Limb (tissue), 2 donors: ENCODE measurements around the gene STIM2.
"Not testable (repeated sequence)": the region's sequence is repeated elsewhere in the genome, so short reads cannot be mapped to it uniquely, and the experiment has no call there.

Source experiments
- DNase-seq, 2 donors: peaks; one replicate each; pipeline ENCODE4 v3.0.0-alpha.2; 2016; ENCODE audit errors: extremely low spot score in 2 of 2

Gene STIM2

DNA sequence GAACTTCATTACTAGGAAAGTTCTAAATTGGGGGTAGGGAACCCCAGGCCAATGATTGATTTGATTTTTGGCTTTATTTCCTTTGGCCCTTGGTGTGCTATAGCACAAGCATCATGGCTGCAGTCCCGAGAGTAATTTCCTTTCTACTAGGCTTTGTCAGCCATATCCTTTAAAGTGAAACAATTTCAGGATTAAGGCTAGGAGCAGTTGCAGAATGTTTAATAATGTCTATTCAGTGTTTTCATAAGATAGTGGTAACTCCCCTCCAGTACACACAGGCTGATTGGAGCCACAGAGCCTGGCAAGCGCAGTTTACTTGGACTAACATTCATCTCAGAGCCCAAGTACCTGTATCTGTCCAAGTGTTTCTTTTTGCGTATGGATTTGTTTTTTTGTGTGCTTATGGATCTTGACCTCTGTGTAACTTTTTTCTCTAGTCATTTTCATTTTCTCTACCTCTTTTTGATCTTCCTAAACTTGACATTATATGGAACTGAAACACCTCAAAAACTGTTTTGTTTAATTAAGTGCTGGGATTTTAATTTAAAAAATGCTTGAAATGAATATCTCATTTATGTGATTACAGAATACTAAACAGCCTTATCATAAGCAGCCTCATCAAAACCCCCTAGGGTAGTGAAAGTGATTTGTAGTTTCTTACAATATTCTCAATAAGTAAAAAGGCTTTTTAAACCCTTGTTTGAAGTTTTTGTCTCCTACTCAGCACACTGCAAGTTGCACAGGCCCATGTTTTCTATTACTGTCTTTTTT, 7.5 kb downstream of the STIM2 start:
- no peak for DNase-seq

DNA sequence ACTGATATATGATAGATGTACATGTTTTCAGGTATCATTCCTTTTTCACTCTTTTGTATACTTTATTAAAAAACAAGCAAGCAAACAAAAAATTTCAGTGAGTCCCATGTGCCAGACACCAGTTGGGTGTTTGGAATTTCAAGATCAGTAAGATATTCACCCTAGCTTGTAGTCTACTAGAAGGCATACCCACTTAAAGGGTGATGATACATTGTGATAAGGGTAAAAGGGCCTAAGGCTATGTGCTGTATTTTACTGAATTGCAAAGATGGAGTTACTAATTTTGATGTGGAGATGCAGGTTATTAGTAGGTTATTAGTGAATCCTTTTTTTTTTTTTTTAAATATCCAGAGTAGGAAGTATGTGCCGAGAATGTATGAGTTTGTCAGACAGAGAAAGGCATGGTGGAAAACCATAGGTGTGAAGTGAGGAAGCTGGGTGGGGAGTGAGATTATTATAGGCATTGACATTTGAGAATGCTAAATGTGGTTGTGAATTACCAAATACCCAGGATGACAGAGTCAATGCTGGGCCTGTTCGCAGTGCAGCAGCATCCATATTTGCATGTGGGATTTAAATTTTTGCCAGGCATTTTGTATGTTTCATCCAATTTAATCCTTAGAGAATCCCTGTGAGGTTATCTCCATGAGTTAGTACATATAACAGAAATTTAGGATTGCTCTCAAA, 10.1 kb downstream of the STIM2 start:
- no peak for DNase-seq

DNA sequence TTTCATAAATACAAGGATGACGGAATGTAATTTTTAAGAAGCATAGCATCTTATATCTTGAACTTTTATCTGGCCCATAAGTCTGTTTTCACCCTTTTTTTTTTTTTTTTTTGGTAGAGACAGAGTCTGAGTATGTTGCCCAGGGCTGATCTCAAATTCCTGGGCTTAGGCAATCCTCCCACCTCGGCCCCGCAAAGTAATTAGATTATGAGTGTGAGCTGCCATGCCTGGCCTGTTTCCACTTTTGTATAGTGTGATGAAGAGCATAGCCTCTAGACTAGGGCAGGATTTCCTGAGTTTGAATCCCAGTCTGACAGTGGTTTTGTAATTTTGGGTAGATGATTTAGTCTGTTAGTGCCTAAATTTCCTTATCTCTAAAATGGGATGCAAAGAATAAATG, 11.0 kb downstream of the STIM2 start:
- no peak for DNase-seq

DNA sequence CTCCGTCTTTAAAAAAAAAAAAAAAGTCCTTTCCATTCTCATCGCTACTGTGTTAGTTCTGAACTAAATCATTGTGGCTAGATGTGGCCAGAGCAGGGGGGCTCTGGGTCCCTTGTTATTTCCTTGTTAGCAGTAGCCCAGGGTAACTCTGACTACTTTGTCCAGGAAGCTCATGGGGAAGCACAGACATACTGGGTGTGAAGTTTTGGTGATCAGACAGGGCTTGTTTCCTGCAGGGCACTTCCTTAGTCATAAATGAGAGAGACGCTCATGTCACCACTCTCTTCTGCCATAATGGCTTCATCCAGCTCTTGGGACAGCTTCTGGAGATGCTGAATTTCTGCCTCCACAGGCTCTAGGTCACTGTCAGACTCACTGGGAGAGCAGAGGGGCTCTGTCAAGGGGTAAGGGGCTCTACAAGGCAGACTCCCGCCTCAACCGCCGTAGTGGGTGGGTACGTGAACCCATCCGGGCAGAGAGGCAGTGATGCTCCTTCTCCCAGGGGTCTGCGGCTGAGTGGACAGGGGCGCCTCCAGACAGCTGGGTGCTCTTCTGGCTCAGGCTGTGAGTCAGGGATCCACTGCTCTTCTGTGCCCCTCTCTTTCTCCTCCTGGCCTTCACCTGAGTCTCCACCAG, 12.9 kb downstream of the STIM2 start:
- no peak for DNase-seq

DNA sequence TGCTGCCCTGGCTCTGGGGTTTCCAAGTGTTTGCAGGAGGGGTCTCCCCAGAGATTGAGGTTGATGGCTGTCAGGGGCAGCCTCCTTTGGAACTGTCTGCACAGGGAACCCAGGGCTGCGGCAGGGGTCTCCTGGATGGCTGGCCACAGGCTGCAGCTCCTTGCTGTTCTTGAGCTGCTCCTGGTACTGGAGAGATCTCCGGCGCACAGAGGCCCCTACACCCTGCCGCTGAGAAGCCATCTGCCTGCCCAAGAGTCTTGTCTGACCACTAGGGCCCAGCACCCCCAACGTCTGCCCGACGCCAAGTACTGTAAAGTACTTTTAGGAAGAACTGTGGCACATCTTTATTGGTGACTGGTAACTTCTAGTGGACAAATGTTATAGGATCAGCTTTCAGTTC, 13.5 kb downstream of the STIM2 start:
- DNase-seq, result no peak

DNA sequence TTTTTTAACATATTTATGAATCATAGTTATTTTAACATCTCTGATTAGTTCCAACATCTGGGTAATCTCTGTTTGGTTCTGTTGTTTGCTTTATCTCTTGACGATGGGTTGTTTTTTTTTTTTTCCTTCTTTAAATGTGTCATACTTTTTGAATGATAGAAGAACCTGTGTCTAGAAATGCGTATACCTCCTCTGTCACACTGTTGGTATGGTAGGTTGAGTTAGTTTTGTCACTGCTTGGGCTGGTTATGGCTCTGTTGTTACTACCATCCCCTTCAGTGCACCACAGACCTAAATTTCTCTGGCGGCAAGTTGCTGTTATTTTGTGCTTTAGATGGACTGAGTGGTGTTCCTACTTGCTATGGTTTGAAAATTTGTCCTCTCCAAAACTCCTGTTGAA, 16.8 kb downstream of the STIM2 start:
- DNase-seq, result no peak

DNA sequence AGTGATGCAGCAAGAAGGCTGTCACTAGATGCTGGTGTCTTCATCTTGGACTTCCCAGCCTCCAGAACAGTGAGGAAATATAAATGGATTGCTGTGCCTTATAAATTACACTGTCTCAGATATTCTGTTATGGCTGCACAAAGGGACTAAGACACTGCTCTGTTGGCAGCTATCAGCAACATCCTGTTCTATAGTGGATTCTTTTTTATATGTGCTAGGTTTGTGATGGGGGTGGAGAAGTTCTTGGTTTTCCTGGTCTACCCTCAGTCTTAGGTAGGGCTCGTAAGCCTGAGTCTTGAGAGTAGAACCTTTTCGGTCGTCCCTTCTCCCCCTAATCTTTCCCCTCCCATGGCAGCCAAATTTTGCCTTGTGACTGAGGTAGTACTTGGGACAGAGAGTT, 17.3 kb downstream of the STIM2 start:
- DNase-seq, result no peak

DNA sequence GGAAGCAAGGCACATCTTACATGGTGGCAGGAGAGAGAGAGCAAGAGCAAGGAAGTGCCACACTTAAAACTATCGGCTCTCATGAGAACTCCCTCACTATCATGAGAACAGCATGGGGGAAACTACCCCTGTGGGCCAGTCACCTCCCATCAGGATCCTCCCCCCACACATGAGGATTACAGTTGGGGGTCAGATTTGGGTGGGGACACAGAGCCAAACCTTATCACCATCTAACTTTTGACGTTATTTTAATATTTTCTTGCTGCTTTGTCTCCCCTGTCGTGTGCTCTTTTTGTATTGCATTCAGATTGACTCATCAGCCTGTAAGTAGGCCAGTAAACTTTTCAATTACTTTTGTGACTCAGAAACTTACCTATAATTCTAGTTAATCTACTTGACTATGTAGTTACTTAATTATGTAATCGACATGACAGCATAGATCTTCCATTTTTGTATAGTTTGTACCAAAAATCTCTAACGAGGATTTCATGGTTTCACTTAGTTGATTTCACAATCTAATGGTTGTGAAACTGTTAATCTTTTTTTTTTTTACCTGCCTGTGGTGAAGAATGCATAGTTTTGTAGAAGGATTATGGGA, 18.3 kb downstream of the STIM2 start:
- DNase-seq, result no peak

DNA sequence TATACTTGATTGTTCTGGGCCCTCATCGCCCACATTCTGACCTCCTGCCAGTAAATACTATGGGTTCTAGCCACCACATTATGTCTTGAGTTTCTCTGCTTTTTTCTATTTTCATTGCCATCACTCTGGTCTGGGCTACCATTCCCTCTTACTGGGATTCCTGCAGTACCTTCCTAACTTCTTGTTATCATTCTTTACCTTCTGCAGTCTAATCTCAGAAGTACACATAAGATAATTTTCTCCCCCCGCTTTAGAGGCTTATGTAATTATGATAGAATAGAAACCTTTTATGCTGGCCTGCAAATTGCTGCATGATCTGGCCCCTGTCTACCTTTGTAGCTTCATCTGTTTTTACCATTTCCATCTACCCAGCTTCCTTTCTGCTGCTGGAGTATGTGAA, 19.2 kb downstream of the STIM2 start:
- no peak for DNase-seq

DNA sequence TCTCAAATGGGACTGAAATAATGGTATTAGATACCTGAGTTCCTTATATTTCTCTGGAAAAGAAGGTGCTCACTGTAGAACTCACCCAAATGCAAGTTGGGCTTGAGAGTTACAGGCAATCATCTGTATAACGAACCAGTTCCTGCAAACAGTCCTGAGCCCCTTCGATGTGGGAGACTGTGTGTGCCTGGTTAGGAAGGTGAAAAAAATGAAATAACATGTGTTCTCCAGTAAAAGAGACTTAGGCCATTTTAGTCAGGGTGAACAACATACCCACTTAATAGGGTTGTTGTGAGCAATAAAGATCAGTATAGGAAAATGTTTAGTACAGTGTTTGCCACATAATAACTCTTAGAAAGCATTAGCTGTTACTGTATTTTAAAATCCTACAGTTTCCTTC, 23.4 kb downstream of the STIM2 start:
- DNase-seq, result no peak

DNA sequence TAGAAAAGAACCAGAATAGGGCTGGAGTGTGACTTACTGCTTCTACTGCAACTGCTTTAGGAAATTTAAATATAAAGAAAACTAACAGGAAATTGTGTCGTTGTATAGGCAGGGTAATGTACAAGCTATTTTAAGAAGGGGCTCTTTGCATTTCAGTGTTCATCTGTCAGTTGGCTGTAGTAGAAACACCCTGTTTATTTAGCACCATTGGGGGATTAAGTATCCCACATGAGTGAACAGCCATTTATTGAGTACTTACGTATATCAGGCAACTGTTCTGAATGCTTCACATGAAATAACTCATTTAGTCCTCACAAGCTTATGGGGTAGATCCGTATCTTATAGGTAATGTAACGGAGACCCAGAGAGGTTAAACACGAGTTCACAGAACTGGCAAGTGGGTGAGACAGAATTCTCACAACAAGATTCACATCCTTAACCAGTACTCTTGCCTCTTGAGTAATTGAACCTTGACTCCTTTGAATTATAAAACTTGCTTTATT, 23.9 kb downstream of the STIM2 start:
- DNase-seq, result no peak

DNA sequence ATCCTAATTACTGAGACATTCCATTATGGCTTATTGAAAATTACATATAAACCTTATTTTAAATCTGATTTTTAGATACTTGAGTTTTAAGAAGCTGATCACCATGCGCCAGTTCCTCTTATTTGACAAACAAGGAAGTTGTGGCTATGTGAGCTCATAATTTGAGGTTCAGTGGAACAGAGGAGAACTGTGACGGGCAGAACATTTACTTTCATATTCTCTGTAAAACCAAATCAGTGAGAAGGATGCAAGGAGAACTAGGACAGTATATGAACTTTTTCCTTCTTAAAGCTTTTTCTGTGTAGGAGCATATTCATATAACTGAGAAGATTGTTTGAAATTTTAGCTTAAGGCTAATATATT, 25.3 kb downstream of the STIM2 start:
- no peak for DNase-seq

DNA sequence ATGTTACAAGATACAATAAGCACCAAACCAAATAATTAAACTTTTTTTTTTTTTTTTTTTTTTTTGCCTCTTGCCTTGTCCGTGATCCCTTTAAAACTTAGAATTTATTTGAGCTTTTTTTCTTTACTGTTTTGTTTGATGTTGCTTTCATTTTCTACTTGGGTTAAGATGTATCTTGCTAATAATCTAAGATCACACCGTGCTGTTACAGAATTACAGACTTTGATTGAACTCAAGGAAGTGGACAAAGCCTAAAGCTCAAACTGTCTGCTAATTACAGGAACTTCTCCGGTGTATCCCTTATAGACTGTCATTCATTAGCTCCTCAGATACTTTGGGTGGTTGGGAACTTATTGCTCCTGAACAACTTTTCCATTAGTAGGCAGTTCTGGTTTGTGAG, 26.5 kb downstream of the STIM2 start:
- no peak for DNase-seq

DNA sequence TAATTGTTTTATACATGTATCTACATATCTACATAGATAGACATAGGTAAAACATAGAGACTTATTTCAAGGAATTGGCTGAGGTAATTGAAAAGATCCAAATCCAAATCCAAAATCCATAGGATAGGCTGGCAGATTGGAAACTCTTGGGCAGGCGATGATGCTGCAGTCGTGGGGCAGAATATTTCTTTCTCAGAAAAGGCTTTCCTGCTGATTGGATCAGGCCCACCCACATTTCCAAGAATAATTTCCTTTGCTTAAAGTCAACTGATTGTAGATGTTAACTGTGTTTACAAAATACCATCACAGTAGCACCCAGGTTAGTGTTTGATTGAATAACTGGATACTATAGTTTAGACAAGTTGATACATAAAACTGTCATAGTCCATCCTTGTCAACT, 27.2 kb downstream of the STIM2 start:
- no peak for DNase-seq

DNA sequence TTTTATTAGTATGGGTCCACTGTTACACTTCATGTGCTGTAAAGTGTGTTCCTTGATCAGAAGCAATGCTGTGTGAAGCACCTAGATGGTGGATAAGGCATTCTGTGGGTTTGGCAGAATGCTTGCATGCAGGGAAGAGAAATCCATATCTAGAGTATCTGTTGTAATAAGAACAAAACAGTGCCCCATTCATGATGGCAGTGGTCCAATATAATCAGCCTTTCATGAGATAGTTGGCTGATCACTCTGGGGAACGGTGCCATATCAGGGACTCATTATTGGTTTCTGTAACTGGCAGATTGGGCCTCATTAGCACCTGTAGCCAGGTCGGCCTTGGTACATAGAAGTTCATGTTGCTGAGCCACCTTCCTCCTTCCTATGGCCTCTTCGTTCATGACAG, 28.7 kb downstream of the STIM2 start:
- DNase-seq, result no peak

DNA sequence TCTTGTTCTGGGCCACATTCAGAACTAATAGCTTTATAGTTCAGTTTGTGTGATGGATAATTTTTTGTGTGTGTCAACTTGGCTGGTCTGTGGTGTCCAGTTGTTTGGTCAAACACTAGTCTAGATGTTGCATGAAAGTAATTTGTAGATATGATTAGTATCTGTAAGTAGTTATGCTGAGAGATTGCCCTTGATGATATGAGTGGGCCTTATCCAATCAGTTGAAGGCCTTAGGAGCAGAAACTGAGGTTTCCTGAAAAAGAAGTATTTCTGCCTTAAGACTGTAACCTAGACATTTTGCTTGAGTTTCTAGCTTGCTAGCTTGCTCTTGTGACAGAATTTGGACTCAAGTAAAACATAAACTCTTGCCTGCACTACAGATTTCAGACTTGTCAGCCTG, 30.4 kb downstream of the STIM2 start:
- no peak for DNase-seq

DNA sequence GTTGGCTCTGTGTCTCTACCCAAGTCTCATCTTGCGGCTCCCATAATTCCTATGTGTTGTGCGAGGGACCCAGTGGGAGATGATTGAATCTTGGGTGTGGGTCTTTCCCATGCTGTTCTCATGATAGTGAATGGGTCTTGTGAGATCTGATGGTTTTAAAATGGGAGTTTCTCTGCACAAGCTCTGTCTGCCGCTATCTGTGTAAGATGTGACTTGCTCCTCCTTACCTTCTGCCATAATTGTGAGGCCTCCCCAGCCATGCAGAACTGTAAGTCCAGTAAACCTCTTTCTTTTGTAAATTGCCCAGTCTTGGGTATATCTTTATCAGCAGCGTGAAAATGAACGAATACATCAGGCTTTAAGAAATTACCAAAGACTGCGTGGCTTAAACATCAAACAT, 31.2 kb downstream of the STIM2 start:
- no peak for DNase-seq

DNA sequence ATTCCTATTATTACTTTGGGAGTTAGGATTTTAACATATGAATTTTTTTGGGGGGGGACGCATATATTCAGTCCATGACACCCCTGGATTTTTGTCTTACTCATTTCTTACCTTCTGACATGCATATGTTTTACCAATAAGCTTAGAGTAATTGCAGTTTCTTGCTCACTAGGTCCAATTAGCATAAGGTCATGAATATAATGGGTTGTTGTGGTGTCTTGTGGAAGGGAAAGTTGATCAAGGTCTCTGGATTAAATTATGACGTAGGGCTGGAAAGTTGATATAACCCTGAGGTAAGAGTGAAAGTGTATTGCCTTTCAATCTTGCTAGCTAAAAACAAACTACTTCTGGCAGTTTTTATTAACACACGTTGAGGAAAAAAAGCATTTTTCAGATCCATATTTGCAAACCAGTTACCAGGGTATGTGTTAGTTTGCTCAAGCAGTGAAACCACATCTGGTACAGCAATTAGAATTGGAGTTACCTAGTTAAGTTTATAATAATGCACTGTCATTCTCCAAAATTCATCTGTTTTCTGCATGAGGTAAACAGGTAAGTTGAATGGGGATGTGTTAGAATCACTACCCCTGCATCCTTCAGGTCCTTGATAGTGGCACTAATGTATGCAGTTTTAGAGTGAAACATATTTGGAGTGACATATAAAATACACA, 32.0 kb downstream of the STIM2 start:
- DNase-seq, result no peak

DNA sequence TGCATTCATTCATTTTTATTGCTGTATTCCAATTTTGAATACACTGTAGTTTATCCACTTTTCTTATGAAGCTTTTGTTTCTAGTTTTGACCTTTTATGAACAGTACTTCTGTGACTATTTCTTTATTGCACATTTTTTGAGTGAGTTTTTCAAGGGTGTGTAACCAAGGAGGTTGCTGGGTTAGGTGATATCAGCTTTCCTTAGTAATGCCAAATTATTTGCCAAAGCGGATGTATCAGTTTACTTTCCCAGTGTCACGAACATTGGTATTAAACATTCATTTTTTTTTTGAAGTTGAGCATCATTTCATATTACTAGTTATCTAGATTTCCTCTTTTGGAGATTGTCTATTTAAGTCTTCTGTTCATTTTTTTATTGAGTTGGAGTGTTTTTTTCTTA, 32.9 kb downstream of the STIM2 start:
- DNase-seq, result no peak

DNA sequence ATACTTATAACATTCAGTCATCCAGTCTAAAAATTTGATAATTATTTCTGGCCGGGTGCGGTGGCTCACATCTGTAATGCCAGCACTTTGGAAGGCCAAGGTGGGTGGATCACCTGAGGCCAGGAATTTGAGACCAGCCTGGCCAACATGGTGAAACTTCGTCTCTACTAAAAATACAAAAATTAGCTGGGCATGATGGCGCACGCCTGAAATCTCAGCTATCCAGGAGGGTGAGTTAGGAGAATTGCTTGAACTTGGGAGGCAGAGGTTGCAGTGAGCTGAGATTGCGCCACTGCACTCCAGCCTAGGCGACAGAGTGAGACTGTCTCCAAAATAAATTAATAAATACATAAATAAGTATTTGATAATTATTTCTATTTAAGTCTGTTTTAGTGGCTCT, 34.2 kb downstream of the STIM2 start:
- not testable (repeated sequence) for DNase-seq

DNA sequence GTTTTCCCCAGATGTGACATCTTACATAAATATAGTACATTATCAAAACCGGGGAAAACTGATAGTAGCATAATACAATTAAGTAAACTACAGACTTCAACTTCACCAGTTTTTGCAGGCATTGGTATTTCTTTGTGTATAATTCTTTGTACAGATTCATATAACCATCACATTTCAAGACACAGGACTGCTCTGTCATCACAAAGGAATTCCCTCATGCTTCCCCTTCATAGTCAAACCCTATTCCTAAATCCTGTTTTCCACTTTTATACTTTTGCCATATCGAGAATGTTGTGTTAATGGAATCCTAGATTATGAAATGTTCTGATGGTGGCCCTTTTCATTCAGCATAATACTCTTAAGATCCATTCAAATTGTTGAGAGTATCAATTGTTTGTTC, 36.0 kb downstream of the STIM2 start:
- DNase-seq, result no peak

DNA sequence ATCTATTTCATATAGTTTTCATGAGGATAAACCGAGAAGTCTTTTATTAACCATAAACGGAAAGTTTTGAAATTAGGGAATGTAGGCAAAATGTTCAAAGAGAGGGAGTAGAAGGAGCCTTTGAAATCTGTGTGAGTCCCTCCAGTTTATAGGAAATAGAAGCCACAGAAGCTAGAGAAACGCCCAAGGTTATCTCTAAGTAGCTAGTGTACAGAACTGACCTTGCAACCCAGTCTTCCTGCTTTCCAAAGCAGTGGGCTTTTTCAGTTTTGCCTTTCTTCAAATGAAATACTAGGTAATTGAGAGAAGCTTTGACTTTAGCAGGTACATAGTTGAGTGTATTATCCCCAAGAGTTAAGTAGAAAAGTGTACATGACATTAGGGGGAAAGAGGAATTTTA, 39.4 kb downstream of the STIM2 start:
- no peak for DNase-seq
